Measurements from ENCODE around the gene MYO9B. TPM values are rescaled to one million over a fixed set of nuclear protein-coding genes. Genes with fewer than 3 reads are reported as not detected.

The MYO9B gene
- total and polyA plus RNA-seq, 10 donors = 70.5 to 329 (median 256) TPM

DNA sequence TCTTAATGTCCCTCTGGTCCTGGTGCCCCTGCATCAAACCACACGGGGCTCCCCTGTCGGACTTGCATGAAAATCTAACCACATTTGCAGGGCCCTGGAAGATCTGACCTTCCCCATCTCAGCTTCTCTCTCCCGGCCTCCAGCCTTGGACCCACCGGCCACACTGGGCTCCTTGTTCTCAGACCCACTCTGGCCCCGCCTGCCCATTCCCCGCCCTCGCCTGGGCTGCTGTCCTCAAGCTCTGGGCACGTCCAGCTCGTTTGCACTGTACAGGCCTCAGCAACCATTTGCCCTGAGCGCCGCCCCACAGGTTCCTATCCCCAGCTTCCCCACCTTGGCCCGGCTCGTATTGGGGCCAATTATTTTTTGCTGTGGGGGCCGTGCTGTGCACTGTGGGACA is 10.5 kb downstream of the MYO9B start:
- WGBS, 5 donors = 84 to 94% (median 90%) methylated on average over 13 to 14 of the region's 14 CpGs
- H3K36me3 ChIP-seq = peaks cover 0 to 65% (median 15%) of the 10 kb centered on the region in 6 donors
- no peak for DNase-seq
- TF ChIP-seq POLR2AphosphoS5 (IDR thresholded peaks at IDR 0.05) (peak in 1 of 3 donors; percentile 49), POLR2A (IDR thresholded peaks at IDR 0.05) (no peak)
- peak overlapping the region in 2 of 8 donors; percentile 30 to 91 for H3K27ac ChIP-seq
- H3K4me3 ChIP-seq = no peak overlapping the region
- H3K27me3 ChIP-seq (replicated peaks in 1 of 7) = no peaks in the 10 kb centered on the region
- H3K9me3 ChIP-seq = no peaks in the 10 kb centered on the region
- peaks cover 42 to 98% (median 74%) of the 10 kb centered on the region in 6 donors for H3K4me1 ChIP-seq
- intact Hi-C loops (cut with DNase I; ENCODE audit: low total_unique reads) = no loop called here

DNA sequence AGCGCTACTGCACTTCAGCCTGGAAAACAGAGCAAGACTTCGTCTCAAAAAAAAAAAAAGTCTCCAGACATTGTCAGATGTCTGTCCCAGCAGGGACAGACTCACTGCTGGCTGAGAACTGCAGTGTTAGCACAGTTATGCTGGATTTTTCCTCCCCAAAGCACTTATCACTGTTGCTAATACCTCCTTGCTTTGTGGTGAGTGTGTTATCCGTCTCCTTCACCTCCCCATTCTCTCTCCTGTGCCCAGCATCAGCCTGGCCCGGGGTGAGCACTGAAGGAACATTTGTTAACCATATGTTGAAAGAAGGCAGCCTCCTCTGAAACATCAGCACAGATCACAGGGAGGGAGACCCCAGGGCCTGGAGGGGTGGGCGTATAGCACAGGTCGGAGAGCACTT is 11.3 kb downstream of the MYO9B start:
- peaks cover 42 to 98% (median 74%) of the 10 kb centered on the region in 6 donors for H3K4me1 ChIP-seq
- peaks cover 0 to 65% (median 15%) of the 10 kb centered on the region in 6 donors for H3K36me3 ChIP-seq
- TF ChIP-seq, protein P1, sequence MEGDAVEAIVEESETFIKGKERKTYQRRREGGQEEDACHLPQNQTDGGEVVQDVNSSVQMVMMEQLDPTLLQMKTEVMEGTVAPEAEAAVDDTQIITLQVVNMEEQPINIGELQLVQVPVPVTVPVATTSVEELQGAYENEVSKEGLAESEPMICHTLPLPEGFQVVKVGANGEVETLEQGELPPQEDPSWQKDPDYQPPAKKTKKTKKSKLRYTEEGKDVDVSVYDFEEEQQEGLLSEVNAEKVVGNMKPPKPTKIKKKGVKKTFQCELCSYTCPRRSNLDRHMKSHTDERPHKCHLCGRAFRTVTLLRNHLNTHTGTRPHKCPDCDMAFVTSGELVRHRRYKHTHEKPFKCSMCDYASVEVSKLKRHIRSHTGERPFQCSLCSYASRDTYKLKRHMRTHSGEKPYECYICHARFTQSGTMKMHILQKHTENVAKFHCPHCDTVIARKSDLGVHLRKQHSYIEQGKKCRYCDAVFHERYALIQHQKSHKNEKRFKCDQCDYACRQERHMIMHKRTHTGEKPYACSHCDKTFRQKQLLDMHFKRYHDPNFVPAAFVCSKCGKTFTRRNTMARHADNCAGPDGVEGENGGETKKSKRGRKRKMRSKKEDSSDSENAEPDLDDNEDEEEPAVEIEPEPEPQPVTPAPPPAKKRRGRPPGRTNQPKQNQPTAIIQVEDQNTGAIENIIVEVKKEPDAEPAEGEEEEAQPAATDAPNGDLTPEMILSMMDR (IDR thresholded peaks at IDR 0.05 in 8 of 11, conservative IDR thresholded peaks at IDR 0.05 in 3 of 11) = no peak
- TF ChIP-seq POLR2AphosphoS5 (IDR thresholded peaks at IDR 0.05) = no peak
- TF ChIP-seq POLR2A (IDR thresholded peaks at IDR 0.05) = no peak
- peak overlapping the region in 2 of 8 donors; percentile 89 to 91 for H3K27ac ChIP-seq
- no peaks in the 10 kb centered on the region for H3K27me3 ChIP-seq (replicated peaks in 1 of 7)
- H3K4me3 ChIP-seq = no peak overlapping the region
- intact Hi-C loops (cut with DNase I; ENCODE audit: low total_unique reads) = no loop called here
- 88 to 94% (median 90%) methylated on average over 6 of the region's 6 CpGs for WGBS, 5 donors
- H3K9me3 ChIP-seq = no peaks in the 10 kb centered on the region
- no peak for DNase-seq

DNA sequence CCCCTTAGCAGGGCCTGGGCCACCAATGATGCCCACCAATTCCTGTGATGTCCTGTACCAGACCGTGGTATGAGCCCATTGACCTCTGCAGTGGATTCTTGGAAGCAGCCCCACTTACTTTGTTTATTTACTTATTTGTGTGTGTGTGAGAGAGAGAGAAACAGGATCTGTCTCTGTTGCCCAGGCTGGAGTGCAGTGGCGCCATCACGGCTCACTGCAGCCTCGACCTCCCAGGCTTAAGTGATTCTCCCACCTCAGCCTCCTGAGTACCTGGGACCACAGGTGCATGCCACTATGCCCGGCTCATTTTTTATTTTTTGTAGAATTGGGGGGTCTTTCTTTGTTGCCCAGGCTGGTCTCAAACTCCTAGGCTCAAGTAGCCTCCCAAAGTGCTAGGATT is 13.0 kb downstream of the MYO9B start:
- H3K27me3 ChIP-seq (replicated peaks in 1 of 7) = no peaks in the 10 kb centered on the region
- peak overlapping the region; percentile 23 to 91 (median 85) for H3K27ac ChIP-seq
- intact Hi-C loops (cut with DNase I; ENCODE audit: low total_unique reads) = no loop called here
- H3K36me3 ChIP-seq = peaks cover 0 to 57% (median 15%) of the 10 kb centered on the region in 6 donors
- H3K4me1 ChIP-seq = peaks cover 40 to 99% (median 74%) of the 10 kb centered on the region in 6 donors
- no peak for DNase-seq
- H3K4me3 ChIP-seq = no peak overlapping the region
- H3K9me3 ChIP-seq = no peaks in the 10 kb centered on the region
- 87 to 93% (median 89%) methylated on average over 5 of the region's 5 CpGs for WGBS, 5 donors
- no peak for TF ChIP-seq POLR2A (IDR thresholded peaks at IDR 0.05)
- TF ChIP-seq, protein P1 (IDR thresholded peaks at IDR 0.05 in 8 of 11, conservative IDR thresholded peaks at IDR 0.05 in 3 of 11) = no peak
- no peak for TF ChIP-seq POLR2AphosphoS5 (IDR thresholded peaks at IDR 0.05)

DNA sequence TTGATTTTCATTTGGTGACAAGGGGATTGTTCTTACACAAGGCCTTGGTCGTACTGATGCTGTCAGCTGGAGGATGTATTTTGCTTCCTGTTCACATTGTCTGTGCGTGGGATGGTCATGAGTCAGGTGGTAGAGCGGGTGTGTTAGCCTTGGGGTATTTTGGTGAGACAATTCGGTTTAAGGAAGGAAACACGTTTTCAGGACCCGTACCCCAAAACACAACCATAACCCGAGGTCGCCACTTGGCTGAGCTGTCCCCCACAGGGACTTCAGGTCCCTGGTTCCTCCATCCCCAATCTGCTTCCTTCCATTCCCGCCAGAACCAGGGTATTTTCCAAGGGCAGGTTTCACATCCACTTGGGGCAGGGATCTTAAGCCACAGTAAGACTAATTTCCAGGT is 15.0 kb downstream of the MYO9B start:
- intact Hi-C loops (cut with DNase I; ENCODE audit: low total_unique reads) = no loop called here
- Histone ChIP-seq H3K4me3 (peak overlapping the region in 1 of 8 donors; percentile 47), H3K27me3 (replicated peaks in 1 of 7) (no peaks in the 10 kb centered on the region), H3K36me3 (peaks cover 0 to 45% (median 15%) of the 10 kb centered on the region in 6 donors), H3K27ac (peak overlapping the region; percentile 72 to 91 (median 86)), H3K9me3 (no peaks in the 10 kb centered on the region), H3K4me1 (peaks cover 48 to 100% (median 80%) of the 10 kb centered on the region in 6 donors)
- DNase-seq = no peak
- WGBS, 5 donors = 16 to 22% (median 19%) methylated on average over 7 to 9 of the region's 9 CpGs
- TF ChIP-seq POLR2A (IDR thresholded peaks at IDR 0.05) = no peak
- peak in 1 of 3 donors; percentile 83 for TF ChIP-seq POLR2AphosphoS5 (IDR thresholded peaks at IDR 0.05)
- TF ChIP-seq, protein P1 (IDR thresholded peaks at IDR 0.05 in 8 of 11, conservative IDR thresholded peaks at IDR 0.05 in 3 of 11) = peak in 1 of 11 experiments; percentile 10

All from spleen (tissue), 11 donors.